Nephron progenitor cell (in vitro differentiated cells): Measurements from ENCODE around the gene C5orf15.

Source experiments
- DNase-seq: peaks from one replicate; pipeline ENCODE4 v3.0.0; 2021
- H3K27ac Mint-ChIP-seq: 2 replicates; pipeline ENCODE4 v1.8.0; 2021; ENCODE audit warnings: mild to moderate bottlenecking, moderate library complexity, mixed read lengths
- H3K27me3 Mint-ChIP-seq: 2 replicates; pipeline ENCODE4 v1.8.0; 2021; ENCODE audit warnings: mild to moderate bottlenecking, low read depth, mixed read lengths; ENCODE audit not compliant: poor library complexity
- H3K36me3 Mint-ChIP-seq: 2 replicates; pipeline ENCODE4 v1.8.0; 2021; ENCODE audit warnings: low read depth, mixed read lengths
- H3K4me1 Mint-ChIP-seq: 2 replicates; pipeline ENCODE4 v1.8.0; 2021; ENCODE audit warnings: mixed read lengths
- H3K4me3 Mint-ChIP-seq: 2 replicates; pipeline ENCODE4 v1.8.0; 2021; ENCODE audit warnings: mild to moderate bottlenecking, moderate library complexity, mixed read lengths
- H3K9me3 Mint-ChIP-seq: 2 replicates; pipeline ENCODE4 v1.8.0; 2021; ENCODE audit warnings: mild to moderate bottlenecking, moderate library complexity, mixed read lengths
- CTCF ChIP-seq: fragments of 200-600 bp; sonication (generic); IDR thresholded peaks from 2 replicates; pipeline ENCODE4 v1.5.0; 2021; ENCODE audit warnings: antibody characterized with exemption

C5orf15 gene

GRCh38 chr5:133967698-133968203 is 674 bp downstream of the C5orf15 start:
- no peak for DNase-seq
- H3K9me3 Mint-ChIP-seq: peaks cover 15% of the 10 kb centered on the region
- no peak for TF ChIP-seq CTCF
- peaks cover 36% of the 10 kb centered on the region for H3K36me3 Mint-ChIP-seq
- H3K27me3 Mint-ChIP-seq: no peaks in the 10 kb centered on the region
- H3K27ac Mint-ChIP-seq: peak overlapping the region; percentile 98
- H3K4me3 Mint-ChIP-seq: peak overlapping the region; percentile 98
- peaks cover 46% of the 10 kb centered on the region for H3K4me1 Mint-ChIP-seq

GRCh38 chr5:133967124-133967523 is 1.3 kb downstream of the C5orf15 start:
- peaks cover 15% of the 10 kb centered on the region for H3K9me3 Mint-ChIP-seq
- no peak for DNase-seq
- no peak overlapping the region for H3K27ac Mint-ChIP-seq
- no peak for TF ChIP-seq CTCF
- peaks cover 31% of the 10 kb centered on the region for H3K36me3 Mint-ChIP-seq
- peaks cover 52% of the 10 kb centered on the region for H3K4me1 Mint-ChIP-seq
- H3K27me3 Mint-ChIP-seq: no peaks in the 10 kb centered on the region
- peak overlapping the region; percentile 98 for H3K4me3 Mint-ChIP-seq

GRCh38 chr5:133966090-133966489 is 2.3 kb downstream of the C5orf15 start:
- TF ChIP-seq CTCF: no peak
- Mint-ChIP-seq H3K27me3 (no peaks in the 10 kb centered on the region), H3K4me3 (peak overlapping the region; percentile 18), H3K27ac (no peak overlapping the region), H3K9me3 (peaks cover 15% of the 10 kb centered on the region), H3K4me1 (peaks cover 55% of the 10 kb centered on the region), H3K36me3 (peaks cover 21% of the 10 kb centered on the region)
- DNase-seq: no peak

- no peaks in the 10 kb centered on the region for H3K27me3 Mint-ChIP-seq
- no peak for TF ChIP-seq CTCF
- no peak for DNase-seq
- peaks cover 54% of the 10 kb centered on the region for H3K4me1 Mint-ChIP-seq
- H3K36me3 Mint-ChIP-seq: peaks cover 34% of the 10 kb centered on the region
- no peak overlapping the region for H3K4me3 Mint-ChIP-seq
- H3K27ac Mint-ChIP-seq: no peak overlapping the region
- H3K9me3 Mint-ChIP-seq: peaks cover 15% of the 10 kb centered on the region
Observed at GRCh38 chr5:133963493-133964128, 4.8 kb downstream of the C5orf15 start.

GRCh38 chr5:133962801-133963476 is 5.5 kb downstream of the C5orf15 start:
- Mint-ChIP-seq H3K4me1 (peaks cover 47% of the 10 kb centered on the region), H3K27me3 (no peaks in the 10 kb centered on the region), H3K36me3 (peaks cover 35% of the 10 kb centered on the region), H3K27ac (peak overlapping the region; percentile 93), H3K9me3 (peaks cover 15% of the 10 kb centered on the region), H3K4me3 (peak overlapping the region; percentile 49)
- no peak for TF ChIP-seq CTCF
- no peak for DNase-seq
